Kidney (tissue), 14 donors: ENCODE results near the gene NACA2. TPM values are rescaled to one million over a fixed set of nuclear protein-coding genes. Genes with fewer than 3 reads are reported as not detected.

Source experiments
- DNase-seq, 5 donors: peaks; one replicate each; pipeline ENCODE4 v3.0.0-alpha.2; 2013 to 2020
- FAIRE-seq: peaks from 2 replicates; lab custom pipeline; 2012; peaks lifted over from hg19 to GRCh38; lab: Jason Lieb, UNC
- H3K27ac ChIP-seq, 2 donors: one replicate each; pipeline ENCODE4 v1.7.0; 2013; ENCODE audit warnings: low read depth in 2 of 2, low read length in 2 of 2, inconsistent platforms in 1 of 2
- H3K27me3 ChIP-seq: one replicate; pipeline ENCODE4 v1.7.1; 2013; ENCODE audit warnings: low read length, inconsistent platforms; ENCODE audit not compliant: control insufficient read depth, insufficient read depth
- H3K36me3 ChIP-seq, 3 donors: one replicate each; pipeline versions ENCODE4 v1.7.0 to v1.7.1; 2013; ENCODE audit warnings: low read length in 3 of 3, control low read depth in 1 of 3, inconsistent platforms in 1 of 3; ENCODE audit not compliant: insufficient read depth in 3 of 3, control insufficient read depth in 2 of 3
- H3K4me1 ChIP-seq, 3 donors: one replicate each; pipeline versions ENCODE4 v1.7.0 to v1.7.1; 2013; ENCODE audit warnings: low read length in 3 of 3, inconsistent platforms in 1 of 3, low read depth in 1 of 3; ENCODE audit not compliant: control insufficient read depth in 2 of 3, insufficient read depth in 2 of 3
- H3K4me3 ChIP-seq, 3 donors: one replicate each; pipeline versions ENCODE4 v1.7.0 to v1.8.1; 2013; ENCODE audit warnings: low read length in 3 of 3, control low read depth in 1 of 3, inconsistent platforms in 1 of 3
- H3K9ac ChIP-seq, 3 donors: one replicate each; pipeline versions ENCODE4 v1.7.0 to v1.7.1; 2013; ENCODE audit warnings: low read length in 3 of 3, control low read depth in 1 of 3, inconsistent platforms in 1 of 3
- H3K9me3 ChIP-seq, 3 donors: one replicate each; pipeline versions ENCODE4 v1.7.0 to v1.7.1; 2013; ENCODE audit warnings: low read length in 3 of 3, control low read depth in 1 of 3, inconsistent platforms in 1 of 3; ENCODE audit not compliant: control insufficient read depth in 2 of 3, insufficient read depth in 1 of 3
- intact Hi-C: fragments of 100-400 bp; cut with DNase I; formaldehyde crosslinking; loops from one replicate; pipeline ENCODE4 v1.11.1; 2022
- polyA plus RNA-seq: library from polyadenylated mRNA; stranded (reverse); fragments of 350-450 nt; fragmentation: Illumina TruSeq; extraction: RNeasy Lipid Tissue Mini Kit (QIAGEN cat#74804); gene quantifications from one replicate; pipeline ENCODE4 v1.2.3, GENCODE V29; 2014; ENCODE audit warnings: low read depth, low replicate concordance; ENCODE audit not compliant: insufficient read depth
- total RNA-seq: library from RNA; stranded (reverse); fragmentation: NEBNext Ultra II Directional; extraction: Animal tissue kit (Norgen Biotek cat#: 25700); gene quantifications from one replicate; pipeline ENCODE4 v1.2.1, GENCODE V29; 2021
- TF ChIP-seq, protein P1 (sequence below): IDR thresholded peaks from 3 replicates; pipeline ENCODE4 v1.5.1; 2012; ENCODE audit warnings: mild to moderate bottlenecking, moderate library complexity, borderline replicate concordance; ENCODE audit not compliant: insufficient read depth; ENCODE audit errors: extremely low read depth
- donor health status: control.
- donor health status: control.
- donor health status: control.
- donor health status: control.
- donor health status: control.
- donor health status: DM: yes; HTN: yes; CAD: no.
- donor health status: Normal renal cell carcinoma (clear cell type).

NACA2 gene
- total and polyA plus RNA-seq, 2 donors from 2014 or later = not detected

DNA sequence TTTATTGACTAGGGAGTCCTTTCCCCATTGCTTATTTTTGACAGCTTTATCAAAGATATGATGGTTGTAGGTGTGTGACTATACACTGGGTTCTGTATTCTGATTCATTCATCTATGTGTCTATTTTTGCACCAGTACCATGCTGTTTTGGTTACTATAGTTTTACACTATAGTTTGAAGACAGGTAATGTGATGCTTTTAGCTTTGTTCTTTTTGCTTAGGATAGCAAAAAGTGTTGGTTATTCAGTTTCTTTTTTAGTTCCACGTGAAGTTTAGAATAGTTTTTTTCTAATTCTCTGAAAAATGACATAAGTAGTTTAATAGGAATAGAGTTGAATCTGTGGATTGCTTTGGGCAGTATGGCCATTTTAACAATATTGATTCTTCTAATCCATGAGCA is 50.1 kb downstream of the NACA2 start:
- H3K4me1 ChIP-seq = no peaks in the 10 kb centered on the region
- H3K27ac ChIP-seq = no peak overlapping the region
- H3K9ac ChIP-seq = no peak overlapping the region
- no peak for FAIRE-seq
- intact Hi-C loops = loop anchor here (10.0 kb wide), 1 partner anchor 116 kb away; no protein-coding TSS in a partner anchor
- no peaks in the 10 kb centered on the region for H3K27me3 ChIP-seq
- DNase-seq = no peak
- no peaks in the 10 kb centered on the region for H3K36me3 ChIP-seq
- TF ChIP-seq, protein P1, sequence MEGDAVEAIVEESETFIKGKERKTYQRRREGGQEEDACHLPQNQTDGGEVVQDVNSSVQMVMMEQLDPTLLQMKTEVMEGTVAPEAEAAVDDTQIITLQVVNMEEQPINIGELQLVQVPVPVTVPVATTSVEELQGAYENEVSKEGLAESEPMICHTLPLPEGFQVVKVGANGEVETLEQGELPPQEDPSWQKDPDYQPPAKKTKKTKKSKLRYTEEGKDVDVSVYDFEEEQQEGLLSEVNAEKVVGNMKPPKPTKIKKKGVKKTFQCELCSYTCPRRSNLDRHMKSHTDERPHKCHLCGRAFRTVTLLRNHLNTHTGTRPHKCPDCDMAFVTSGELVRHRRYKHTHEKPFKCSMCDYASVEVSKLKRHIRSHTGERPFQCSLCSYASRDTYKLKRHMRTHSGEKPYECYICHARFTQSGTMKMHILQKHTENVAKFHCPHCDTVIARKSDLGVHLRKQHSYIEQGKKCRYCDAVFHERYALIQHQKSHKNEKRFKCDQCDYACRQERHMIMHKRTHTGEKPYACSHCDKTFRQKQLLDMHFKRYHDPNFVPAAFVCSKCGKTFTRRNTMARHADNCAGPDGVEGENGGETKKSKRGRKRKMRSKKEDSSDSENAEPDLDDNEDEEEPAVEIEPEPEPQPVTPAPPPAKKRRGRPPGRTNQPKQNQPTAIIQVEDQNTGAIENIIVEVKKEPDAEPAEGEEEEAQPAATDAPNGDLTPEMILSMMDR = no peak
- H3K9me3 ChIP-seq = peaks cover 0 to 8% (median 0%) of the 10 kb centered on the region in 3 donors
- no peak overlapping the region for H3K4me3 ChIP-seq

Other genes starting within 250 kb of the NACA2 start
- 66.4 TPM for gene TBX2, start 191.4 kb downstream of the NACA2 start, total RNA-seq
- gene TBX2, start 191.4 kb downstream of the NACA2 start, polyA plus RNA-seq = 122 TPM
- gene TBX4, start 138.8 kb downstream of the NACA2 start, total RNA-seq = not detected
- not detected for gene TBX4, start 138.8 kb downstream of the NACA2 start, polyA plus RNA-seq